GM18502 (cell line): ENCODE measurements around the gene IGLON5.
A peak's percentile ranks its signal among the peaks of the same experiment; 100 is the strongest.

ENCODE experiments used
- ATAC-seq: cut with Tn5 transposase; IDR thresholded peaks from one replicate; pipeline ENCODE4 v1.9.1; 2021; ENCODE audit warnings: mild to moderate bottlenecking; ENCODE audit not compliant: unreplicated experiment, poor library complexity

The IGLON5 gene

GRCh38 chr19:51359294-51359693 is 47.9 kb downstream of the IGLON5 start:
- no peak for ATAC-seq

- ATAC-seq = no peak
These were observed 49.8 kb downstream of the IGLON5 start for GRCh38 chr19:51361239-51361638.

- no peak for ATAC-seq
These were observed 53.0 kb downstream of the IGLON5 start for GRCh38 chr19:51364200-51365106.

GRCh38 chr19:51365211-51365964 is 53.9 kb downstream of the IGLON5 start:
- no peak for ATAC-seq

- ATAC-seq = no peak
These were observed 54.5 kb downstream of the IGLON5 start, which contains the start of gene ETFB for GRCh38 chr19:51365965-51366388. Gene ETFB (minus strand): TSS chr19:51366388. CDS start chr19:51366326, 62 bp downstream.

GRCh38 chr19:51366389-51367254 is 55.2 kb downstream of the IGLON5 start:
- peak; percentile 53 for ATAC-seq

GRCh38 chr19:51367255-51367564 is 55.8 kb downstream of the IGLON5 start:
- ATAC-seq = peak; percentile 10

- peak; percentile 82 for ATAC-seq
These were observed 56.3 kb downstream of the IGLON5 start for GRCh38 chr19:51367565-51368365.

- ATAC-seq = no peak
These were observed 57.2 kb downstream of the IGLON5 start, which contains the start of gene CLDND2 for GRCh38 chr19:51368366-51369282. Gene CLDND2 (minus strand): TSS chr19:51369003. CDS start chr19:51368577, 426 bp downstream.

- ATAC-seq = no peak
These were observed 58.8 kb downstream of the IGLON5 start for GRCh38 chr19:51370230-51370629.

- ATAC-seq = no peak
These were observed 59.8 kb downstream of the IGLON5 start for GRCh38 chr19:51371186-51371690.

- no peak for ATAC-seq
These were observed 60.7 kb downstream of the IGLON5 start for GRCh38 chr19:51372021-51372648.

- ATAC-seq = peak; percentile 58
These were observed 61.4 kb downstream of the IGLON5 start, which contains the start of gene NKG7 for GRCh38 chr19:51372649-51373504. Gene NKG7 (minus strand): TSS chr19:51372654. CDS start chr19:51372535, 119 bp downstream.

- ATAC-seq = no peak
These were observed 64.2 kb downstream of the IGLON5 start for GRCh38 chr19:51375504-51376221.

- ATAC-seq = no peak
These were observed 66.0 kb downstream of the IGLON5 start for GRCh38 chr19:51377422-51377821.

GRCh38 chr19:51380379-51380778 is 68.9 kb downstream of the IGLON5 start:
- ATAC-seq = no peak
